Fibroblast of villous mesenchyme (primary cell): ENCODE measurements around the gene PCGF5. TPM values are rescaled to one million over a fixed set of nuclear protein-coding genes. Genes with fewer than 3 reads are reported as not detected.

ENCODE experiments used
- DNase-seq: peaks from one replicate; pipeline ENCODE4 v3.0.0-alpha.2; 2010; ENCODE audit warnings: low read depth
- H3K4me3 ChIP-seq: 2 replicates; pipeline ENCODE4 v1.5.1; 2011; ENCODE audit warnings: low read depth, mild to moderate bottlenecking, low read length
- CTCF ChIP-seq: IDR thresholded peaks from 2 replicates; pipeline ENCODE4 v1.5.1; 2012; ENCODE audit warnings: low read depth, mild to moderate bottlenecking, low read length; ENCODE audit not compliant: insufficient read depth
- total RNA-seq: library from RNA; depleted of rRNA; stranded (reverse); fragments of >200 nt; gene quantifications from 2 replicates; pipeline ENCODE4 v1.2.3, GENCODE V29; 2012

The PCGF5 gene
- total RNA-seq, 1 donor = 29.4 TPM

GRCh38 chr10:91198781-91199180 lies 21.7 kb upstream of the PCGF5 start:
- H3K4me3 ChIP-seq = no peak overlapping the region
- DNase-seq = peak; percentile 95
- no peak for TF ChIP-seq CTCF

DNA sequence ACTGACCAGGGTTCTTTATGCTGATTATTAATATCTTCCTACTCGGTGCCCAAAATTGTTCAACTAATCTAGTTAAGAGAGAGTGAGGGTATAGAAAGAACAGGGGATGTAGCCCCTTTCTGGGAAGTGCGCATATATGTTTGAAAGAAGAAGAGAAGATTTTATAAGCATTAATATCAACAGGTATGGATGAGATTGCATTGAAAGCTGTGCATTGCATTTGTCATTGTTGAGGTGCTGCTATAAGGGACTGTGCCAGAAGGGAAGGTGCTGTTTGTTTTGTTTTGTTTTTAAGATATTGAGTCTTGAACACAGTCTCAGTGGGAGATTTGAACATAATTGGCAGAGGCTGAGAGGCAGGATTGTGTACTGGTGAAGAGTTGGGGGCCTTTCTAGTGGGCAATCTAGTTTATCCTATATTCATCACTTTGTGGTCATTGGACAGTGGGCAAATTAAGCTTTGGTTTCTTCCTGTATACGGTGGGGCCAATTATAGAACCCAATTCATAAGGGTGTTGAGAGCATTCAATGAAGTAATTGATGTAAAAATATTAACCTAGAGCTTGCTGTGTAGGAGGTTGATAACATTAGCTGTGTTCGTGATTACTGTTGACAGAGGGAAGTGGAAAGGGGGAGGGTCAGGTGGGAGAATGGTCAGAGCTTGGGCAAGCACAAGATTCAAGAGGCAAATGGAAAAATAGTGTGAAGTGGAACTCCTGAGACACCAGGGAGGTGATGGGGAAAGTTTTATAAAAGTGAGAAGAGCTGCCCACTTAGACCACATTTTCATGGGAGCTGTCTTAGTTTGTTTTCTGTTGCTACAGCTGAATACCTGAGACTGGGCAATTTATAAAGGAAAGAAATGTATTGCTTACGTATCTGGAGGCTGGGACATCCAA lies 19.9 kb upstream of the PCGF5 start:
- DNase-seq = no peak
- no peak for TF ChIP-seq CTCF
- H3K4me3 ChIP-seq = no peak overlapping the region

- no peak for DNase-seq
- no peak overlapping the region for H3K4me3 ChIP-seq
- no peak for TF ChIP-seq CTCF
These were observed 19.1 kb upstream of the PCGF5 start for GRCh38 chr10:91201213-91201996.

GRCh38 chr10:91206427-91206826 lies 14.0 kb upstream of the PCGF5 start:
- no peak for TF ChIP-seq CTCF
- no peak for DNase-seq
- H3K4me3 ChIP-seq = no peak overlapping the region

- H3K4me3 ChIP-seq = no peak overlapping the region
- TF ChIP-seq CTCF = no peak
- no peak for DNase-seq
These were observed 13.5 kb upstream of the PCGF5 start for GRCh38 chr10:91206837-91207474.

- DNase-seq = no peak
- no peak for TF ChIP-seq CTCF
- no peak overlapping the region for H3K4me3 ChIP-seq
These were observed 11.8 kb upstream of the PCGF5 start for GRCh38 chr10:91208642-91209041.
